ENCODE results near the gene ZNF419. TPM values are rescaled to one million over a fixed set of nuclear protein-coding genes. Genes with fewer than 3 reads are reported as not detected.

Gene ZNF419
- polyA plus RNA-seq, 1 donor from 2014 or later = 34.5 TPM

- no peak overlapping the region for H3K9ac ChIP-seq (ENCODE audit: low read length)
- H3K36me3 ChIP-seq (ENCODE audit: insufficient read depth, low read length) = peaks cover 29% of the 10 kb centered on the region
- peaks cover 18% of the 10 kb centered on the region for H3K79me2 ChIP-seq (replicated peaks; ENCODE audit: insufficient read depth, low read length)
- H3K27me3 ChIP-seq (ENCODE audit: insufficient read depth, low read depth, low read length) = no peaks in the 10 kb centered on the region
- peaks cover 27% of the 10 kb centered on the region for H3K9me3 ChIP-seq (ENCODE audit: low read length)
- no peak for TF ChIP-seq EP300 (conservative IDR thresholded peaks at IDR 0.05; ENCODE audit: poor library complexity, severe bottlenecking)
- TF ChIP-seq, protein P1, sequence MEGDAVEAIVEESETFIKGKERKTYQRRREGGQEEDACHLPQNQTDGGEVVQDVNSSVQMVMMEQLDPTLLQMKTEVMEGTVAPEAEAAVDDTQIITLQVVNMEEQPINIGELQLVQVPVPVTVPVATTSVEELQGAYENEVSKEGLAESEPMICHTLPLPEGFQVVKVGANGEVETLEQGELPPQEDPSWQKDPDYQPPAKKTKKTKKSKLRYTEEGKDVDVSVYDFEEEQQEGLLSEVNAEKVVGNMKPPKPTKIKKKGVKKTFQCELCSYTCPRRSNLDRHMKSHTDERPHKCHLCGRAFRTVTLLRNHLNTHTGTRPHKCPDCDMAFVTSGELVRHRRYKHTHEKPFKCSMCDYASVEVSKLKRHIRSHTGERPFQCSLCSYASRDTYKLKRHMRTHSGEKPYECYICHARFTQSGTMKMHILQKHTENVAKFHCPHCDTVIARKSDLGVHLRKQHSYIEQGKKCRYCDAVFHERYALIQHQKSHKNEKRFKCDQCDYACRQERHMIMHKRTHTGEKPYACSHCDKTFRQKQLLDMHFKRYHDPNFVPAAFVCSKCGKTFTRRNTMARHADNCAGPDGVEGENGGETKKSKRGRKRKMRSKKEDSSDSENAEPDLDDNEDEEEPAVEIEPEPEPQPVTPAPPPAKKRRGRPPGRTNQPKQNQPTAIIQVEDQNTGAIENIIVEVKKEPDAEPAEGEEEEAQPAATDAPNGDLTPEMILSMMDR (IDR thresholded peaks at IDR 0.05; ENCODE audit: poor library complexity, severe bottlenecking) = no peak
- no peak for TF ChIP-seq SMC3 (conservative IDR thresholded peaks at IDR 0.05; ENCODE audit: poor library complexity)
- no peak for TF ChIP-seq REST (IDR thresholded peaks at IDR 0.05; ENCODE audit: borderline replicate concordance)
- no peak for TF ChIP-seq MXI1 (conservative IDR thresholded peaks at IDR 0.05; ENCODE audit: poor library complexity, severe bottlenecking)
- no peak for TF ChIP-seq TAF1 (IDR thresholded peaks at IDR 0.05; ENCODE audit: low read depth)
- TF ChIP-seq RAD21 (conservative IDR thresholded peaks at IDR 0.05) = no peak
- TF ChIP-seq EZH2 (IDR thresholded peaks at IDR 0.05; ENCODE audit: borderline replicate concordance, insufficient read depth, low read length, poor library complexity, severe bottlenecking) = no peak
- TF ChIP-seq POLR2AphosphoS5 (IDR thresholded peaks at IDR 0.05) = no peak
- H3F3A ChIP-seq (ENCODE audit: insufficient read depth, low read length, poor library complexity, severe bottlenecking) = no peaks in the 10 kb centered on the region
- H3K4me2 ChIP-seq (ENCODE audit: low read length) = no peak overlapping the region
- H3K27ac ChIP-seq (ENCODE audit: low read length) = no peak overlapping the region
- no peak overlapping the region for H3K4me3 ChIP-seq (ENCODE audit: low read length)
- no peaks in the 10 kb centered on the region for H4K20me1 ChIP-seq (ENCODE audit: insufficient read depth)
- H2AFZ ChIP-seq (ENCODE audit: low read depth, low read length) = no peak overlapping the region
- no peaks in the 10 kb centered on the region for H3K9me2 ChIP-seq (ENCODE audit: insufficient read depth, low read length)
Measured at GRCh38 chr19:57466489-57466888, 21.1 kb upstream of the ZNF419 start.

DNA sequence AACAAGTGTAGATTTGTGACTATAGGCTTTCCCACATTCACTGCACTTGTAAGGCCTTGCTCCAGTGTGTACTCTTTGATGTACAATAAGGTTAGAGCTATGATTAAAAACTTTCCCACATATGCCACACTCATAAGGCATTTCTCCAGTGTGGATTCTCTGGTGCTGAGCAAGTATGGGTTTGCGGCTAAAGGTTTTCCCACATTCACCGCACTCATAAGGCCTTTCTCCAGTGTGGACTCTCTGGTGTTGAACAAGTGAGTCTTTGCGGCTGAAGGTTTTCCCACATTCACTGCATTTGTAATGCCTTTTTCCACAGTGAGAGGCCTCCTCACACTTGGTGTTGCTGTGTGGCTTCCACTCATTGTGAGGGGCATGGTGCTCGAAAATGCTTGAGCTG is 13.9 kb upstream of the ZNF419 start:
- TF ChIP-seq EZH2 (IDR thresholded peaks at IDR 0.05; ENCODE audit: borderline replicate concordance, insufficient read depth, low read length, poor library complexity, severe bottlenecking) (no peak), EP300 (conservative IDR thresholded peaks at IDR 0.05; ENCODE audit: poor library complexity, severe bottlenecking) (no peak), SMC3 (conservative IDR thresholded peaks at IDR 0.05; ENCODE audit: poor library complexity) (no peak), RAD21 (conservative IDR thresholded peaks at IDR 0.05) (no peak), REST (IDR thresholded peaks at IDR 0.05; ENCODE audit: borderline replicate concordance) (no peak), TAF1 (IDR thresholded peaks at IDR 0.05; ENCODE audit: low read depth) (no peak), POLR2AphosphoS5 (IDR thresholded peaks at IDR 0.05) (no peak), MXI1 (conservative IDR thresholded peaks at IDR 0.05; ENCODE audit: poor library complexity, severe bottlenecking) (no peak)
- TF ChIP-seq, protein P1 (IDR thresholded peaks at IDR 0.05; ENCODE audit: poor library complexity, severe bottlenecking) = no peak
- H3K79me2 ChIP-seq (replicated peaks; ENCODE audit: insufficient read depth, low read length) = peaks cover 44% of the 10 kb centered on the region
- no peak overlapping the region for H3K4me2 ChIP-seq (ENCODE audit: low read length)
- H3K9me3 ChIP-seq (ENCODE audit: low read length) = peaks cover 53% of the 10 kb centered on the region
- no peaks in the 10 kb centered on the region for H3K9me2 ChIP-seq (ENCODE audit: insufficient read depth, low read length)
- no peak overlapping the region for H2AFZ ChIP-seq (ENCODE audit: low read depth, low read length)
- H3K27ac ChIP-seq (ENCODE audit: low read length) = no peak overlapping the region
- no peak overlapping the region for H3K4me3 ChIP-seq (ENCODE audit: low read length)
- H3K9ac ChIP-seq (ENCODE audit: low read length) = no peak overlapping the region
- H4K20me1 ChIP-seq (ENCODE audit: insufficient read depth) = no peaks in the 10 kb centered on the region
- H3K27me3 ChIP-seq (ENCODE audit: insufficient read depth, low read depth, low read length) = no peaks in the 10 kb centered on the region
- peaks cover 6% of the 10 kb centered on the region for H3F3A ChIP-seq (ENCODE audit: insufficient read depth, low read length, poor library complexity, severe bottlenecking)
- H3K36me3 ChIP-seq (ENCODE audit: insufficient read depth, low read length) = peaks cover 56% of the 10 kb centered on the region

All from neural cell (in vitro differentiated cells).